PC-9 (cell line): ENCODE data around the gene ARHGEF40.

Source experiments
- CTCF ChIP-seq: fragments of 200-600 bp; sonication (generic); conservative IDR thresholded peaks from 2 replicates; pipeline ENCODE4 v1.6.1; 2017; ENCODE audit warnings: mixed run types, antibody characterized with exemption, mild to moderate bottlenecking, moderate library complexity
- EZH2 ChIP-seq: fragments of 200-600 bp; sonication (generic); IDR thresholded peaks from 2 replicates; pipeline ENCODE4 v1.8.0; 2017; ENCODE audit warnings: antibody characterized with exemption, low read depth

- TF ChIP-seq CTCF (no peak), EZH2 (no peak)
Observed at GRCh38 chr14:21024585-21025370, 45.3 kb upstream of the ARHGEF40 start, which contains the start of gene NDRG2.
